GM23338 (cell line): ENCODE measurements around the gene FAM131B. TPM values are rescaled to one million over a fixed set of nuclear protein-coding genes. Genes with fewer than 3 reads are reported as not detected.
"Not testable (repeated sequence)": the region's sequence is repeated elsewhere in the genome, so short reads cannot be mapped to it uniquely, and the experiment has no call there.

Experiments used
- ATAC-seq: fragments of 200-7000 bp; cut with Tn5 transposase; 3 replicates; pipeline ENCODE4 v1.9.1; 2020
- DNase-seq: peaks from one replicate; pipeline ENCODE4 v3.0.0-alpha.2; 2015; ENCODE audit warnings: low spot score
- H2AFZ ChIP-seq: fragments of 200-600 bp; sonication (generic); 2 replicates; pipeline ENCODE4 v1.8.0; 2016; ENCODE audit warnings: antibody characterized with exemption, mild to moderate bottlenecking, moderate library complexity
- H3F3A ChIP-seq: fragments of 200-600 bp; sonication (generic); replicated peaks from 2 replicates; pipeline ENCODE4 v1.8.0; 2017; ENCODE audit warnings: antibody characterized with exemption, mixed run types, low read depth
- H3K27ac ChIP-seq: fragments of 200-600 bp; sonication (generic); 2 replicates; pipeline ENCODE4 v1.6.1; 2016; ENCODE audit warnings: low read depth
- H3K27me3 ChIP-seq: fragments of 200-600 bp; sonication (generic); 2 replicates; pipeline ENCODE4 v1.8.0; 2016; ENCODE audit warnings: mild to moderate bottlenecking, mixed run types, moderate library complexity; ENCODE audit not compliant: insufficient read depth
- H3K36me3 ChIP-seq: fragments of 200-600 bp; sonication (generic); 2 replicates; pipeline ENCODE4 v1.8.0; 2016; ENCODE audit warnings: mild to moderate bottlenecking; ENCODE audit not compliant: insufficient read depth
- H3K4me1 ChIP-seq: fragments of 200-600 bp; sonication (generic); 2 replicates; pipeline ENCODE4 v1.8.0; 2016; ENCODE audit warnings: mild to moderate bottlenecking, moderate library complexity; ENCODE audit not compliant: insufficient read depth
- H3K4me2 ChIP-seq: fragments of 200-600 bp; sonication (generic); 2 replicates; pipeline ENCODE4 v1.7.1; 2017; ENCODE audit warnings: mixed run types
- H3K4me3 ChIP-seq: fragments of 200-600 bp; sonication (generic); 2 replicates; pipeline ENCODE4 v1.6.1; 2016; ENCODE audit warnings: mixed run types
- H3K79me2 ChIP-seq: fragments of 200-600 bp; sonication (generic); replicated peaks from 2 replicates; pipeline ENCODE4 v1.8.0; 2017; ENCODE audit warnings: mild to moderate bottlenecking; ENCODE audit not compliant: insufficient read depth
- H3K9me2 ChIP-seq: fragments of 200-600 bp; sonication (generic); 2 replicates; pipeline ENCODE4 v1.8.0; 2017; ENCODE audit not compliant: insufficient read depth
- H4K20me1 ChIP-seq: fragments of 200-600 bp; sonication (generic); replicated peaks from 2 replicates; pipeline ENCODE4 v1.8.0; 2017; ENCODE audit warnings: mild to moderate bottlenecking; ENCODE audit not compliant: insufficient read depth
- H3K27ac Mint-ChIP-seq: 2 replicates; pipeline ENCODE4 v1.8.0; 2020; ENCODE audit warnings: inconsistent platforms, mild to moderate bottlenecking, moderate library complexity, mixed read lengths
- H3K27me3 Mint-ChIP-seq: 3 replicates; pipeline ENCODE4 v1.8.0; 2022; ENCODE audit warnings: low read depth, mild to moderate bottlenecking, moderate library complexity, mixed read lengths, inconsistent platforms; ENCODE audit not compliant: insufficient read depth, poor library complexity
- H3K36me3 Mint-ChIP-seq: 3 replicates; pipeline ENCODE4 v1.8.0; 2021; ENCODE audit warnings: low read depth, mild to moderate bottlenecking, inconsistent platforms, moderate library complexity, mixed read lengths
- H3K4me1 Mint-ChIP-seq: 3 replicates; pipeline ENCODE4 v1.8.0; 2020; ENCODE audit warnings: mild to moderate bottlenecking, inconsistent platforms, mixed read lengths
- H3K4me3 Mint-ChIP-seq: 3 replicates; pipeline ENCODE4 v1.8.0; 2021; ENCODE audit warnings: moderate library complexity, mild to moderate bottlenecking, inconsistent platforms, mixed read lengths
- H3K9me3 Mint-ChIP-seq: 3 replicates; pipeline ENCODE4 v1.8.0; 2020; ENCODE audit warnings: moderate library complexity, mild to moderate bottlenecking, inconsistent platforms, mixed read lengths
- JUNB ChIP-seq: IDR thresholded peaks from one replicate; pipeline ENCODE4 v1.6.1; 2016; ENCODE audit warnings: antibody characterized with exemption; ENCODE audit not compliant: unreplicated experiment
- REST ChIP-seq: IDR thresholded peaks from one replicate; pipeline ENCODE4 v1.6.1; 2018; ENCODE audit warnings: antibody characterized with exemption; ENCODE audit not compliant: unreplicated experiment
- STAT1 ChIP-seq: IDR thresholded peaks from one replicate; pipeline ENCODE4 v1.6.1; 2016; ENCODE audit warnings: antibody characterized with exemption; ENCODE audit not compliant: unreplicated experiment
- ZNF114 ChIP-seq: fragments of 250-450 bp; sonication (Bioruptor Pico); IDR thresholded peaks from 2 replicates; pipeline ENCODE4 v1.5.0; 2020; ENCODE audit warnings: mild to moderate bottlenecking, moderate library complexity
- ZNF331 ChIP-seq: fragments of 250-450 bp; sonication (Bioruptor Pico); IDR thresholded peaks from 2 replicates; pipeline ENCODE4 v1.5.0; 2020; ENCODE audit warnings: low read depth, mild to moderate bottlenecking, moderate library complexity
- polyA plus RNA-seq: library from polyadenylated mRNA; unstranded; fragments of >200 nt; fragmentation: Nextera tagmentation; extraction: Ambion mirVana; gene quantifications from 2 replicates; pipeline ENCODE4 v1.2.1, GENCODE V29; 2016
- total RNA-seq: library from RNA; depleted of rRNA; stranded (reverse); fragments of >200 nt; shearing (Covaris generic); gene quantifications from 2 replicates; pipeline ENCODE4 v1.2.3, GENCODE V29; 2014
- TF ChIP-seq, protein P1 (sequence below): IDR thresholded peaks from 2 replicates; pipeline ENCODE4 v1.6.1; 2016; ENCODE audit warnings: antibody characterized with exemption

Gene FAM131B
- total and polyA plus RNA-seq, 2 experiments from 2014 or later = 4.7 to 30.2 TPM

- Histone ChIP-seq H2AFZ (no peak overlapping the region), H3K4me3 (no peak overlapping the region), H4K20me1 (peaks cover 12% of the 10 kb centered on the region), H3F3A (peaks cover 59% of the 10 kb centered on the region), H3K27ac (no peak overlapping the region), H3K9me2 (no peaks in the 10 kb centered on the region), H3K27me3 (no peaks in the 10 kb centered on the region), H3K36me3 (peaks cover 39% of the 10 kb centered on the region), H3K4me2 (no peak overlapping the region), H3K79me2 (no peaks in the 10 kb centered on the region), H3K4me1 (no peaks in the 10 kb centered on the region; the same call in 1 of the 2 replicates)
- no peak for ATAC-seq
- H3K4me1 Mint-ChIP-seq = peaks cover under 1% of the 10 kb centered on the region; the same call in 2 of the 3 replicates
- no peak overlapping the region for H3K27ac Mint-ChIP-seq
- no peaks in the 10 kb centered on the region; the same call in 2 of the 3 replicates for H3K9me3 Mint-ChIP-seq
- peaks cover 30% of the 10 kb centered on the region for H3K27me3 Mint-ChIP-seq
- no peak overlapping the region for H3K4me3 Mint-ChIP-seq
- H3K36me3 Mint-ChIP-seq = peaks cover 91% of the 10 kb centered on the region
- TF ChIP-seq, protein P1, sequence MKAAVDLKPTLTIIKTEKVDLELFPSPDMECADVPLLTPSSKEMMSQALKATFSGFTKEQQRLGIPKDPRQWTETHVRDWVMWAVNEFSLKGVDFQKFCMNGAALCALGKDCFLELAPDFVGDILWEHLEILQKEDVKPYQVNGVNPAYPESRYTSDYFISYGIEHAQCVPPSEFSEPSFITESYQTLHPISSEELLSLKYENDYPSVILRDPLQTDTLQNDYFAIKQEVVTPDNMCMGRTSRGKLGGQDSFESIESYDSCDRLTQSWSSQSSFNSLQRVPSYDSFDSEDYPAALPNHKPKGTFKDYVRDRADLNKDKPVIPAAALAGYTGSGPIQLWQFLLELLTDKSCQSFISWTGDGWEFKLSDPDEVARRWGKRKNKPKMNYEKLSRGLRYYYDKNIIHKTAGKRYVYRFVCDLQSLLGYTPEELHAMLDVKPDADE = no peak
- no peak for TF ChIP-seq JUNB
- no peak for TF ChIP-seq ZNF331 (CRISPR knock-in tag)
- TF ChIP-seq STAT1 = no peak
- no peak for TF ChIP-seq ZNF114 (CRISPR knock-in tag)
- TF ChIP-seq REST = no peak
- DNase-seq = no peak
Measured at GRCh38 chr7:143392875-143393266, 30.4 kb upstream of the FAM131B start.

DNA sequence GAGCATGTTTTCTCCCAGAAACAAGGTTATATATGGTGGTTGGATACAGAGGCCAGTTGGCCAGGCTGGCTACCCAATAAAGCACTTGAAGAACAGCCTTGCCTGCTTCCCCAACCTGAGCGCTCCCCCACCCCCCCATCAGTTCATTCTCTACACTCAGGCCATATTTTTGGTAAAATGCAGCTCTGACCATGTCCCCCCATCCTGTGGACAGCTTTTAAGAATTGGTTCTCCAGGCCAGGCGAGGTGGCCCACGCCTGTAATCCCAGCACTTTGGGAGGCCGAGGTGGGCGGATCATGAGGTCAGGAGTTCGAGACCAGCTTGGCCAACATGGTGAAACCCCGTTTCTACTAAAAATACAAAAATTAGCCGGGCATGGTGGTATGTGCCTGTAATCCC, 29.9 kb upstream of the FAM131B start:
- not testable (repeated sequence) for H3K9me2 ChIP-seq, H3K79me2 ChIP-seq, H3K4me1 ChIP-seq, H3K27ac ChIP-seq, H3K27me3 ChIP-seq, H3K27ac Mint-ChIP-seq, H3K9me3 Mint-ChIP-seq, DNase-seq, H3K4me2 ChIP-seq, H3K4me3 ChIP-seq, H3K4me3 Mint-ChIP-seq, H2AFZ ChIP-seq, H3K4me1 Mint-ChIP-seq, ATAC-seq
- H4K20me1 ChIP-seq = peaks cover 12% of the 10 kb centered on the region
- H3K36me3 ChIP-seq = peaks cover 35% of the 10 kb centered on the region
- peaks cover 91% of the 10 kb centered on the region for H3K36me3 Mint-ChIP-seq
- H3K27me3 Mint-ChIP-seq = peaks cover 34% of the 10 kb centered on the region
- peaks cover 62% of the 10 kb centered on the region for H3F3A ChIP-seq
